IMR-90 (cell line): ENCODE measurements around the gene HOXD3. TPM values are rescaled to one million over a fixed set of nuclear protein-coding genes. Genes with fewer than 3 reads are reported as not detected.

Experiments
- ATAC-seq: fragments of 200-7000 bp; cut with Tn5 transposase; 2 replicates; pipeline ENCODE4 v1.9.1; 2020; ENCODE audit warnings: low read depth, mild to moderate bottlenecking, moderate library complexity
- BruUV-seq: library from RNA; stranded (reverse); fragments of 400-500 nt; replicated peaks from 2 replicates; lab custom pipeline; 2021; lab: Mats Ljungman, UMichigan
- CTCF ChIA-PET: fragments of 300-600 bp; formaldehyde crosslinking; extraction: SDS; loops from one replicate; lab custom pipeline; 2021; ENCODE audit warnings: antibody characterized with exemption; lab: Yijun Ruan, JAX
- POLR2A ChIA-PET: fragments of 300-600 bp; sonication (Branson Sonifier 250); formaldehyde crosslinking; loops from one replicate; lab custom pipeline; 2022; ENCODE audit warnings: antibody characterized with exemption; ENCODE audit not compliant: unreplicated experiment; lab: Charles Lee
- DNase-seq: peaks from one replicate; pipeline ENCODE4 v3.0.0; 2013
- H2AFZ ChIP-seq: replicated peaks from 2 replicates; pipeline ENCODE3; 2013; ENCODE audit warnings: low read length, mild to moderate bottlenecking; ENCODE audit not compliant: poor library complexity
- H2AK5ac ChIP-seq: 2 replicates; pipeline ENCODE4 v1.6.1; 2013; ENCODE audit warnings: low read depth, low read length, inconsistent platforms
- H2AK9ac ChIP-seq: replicated peaks from 2 replicates; pipeline ENCODE3; 2013; ENCODE audit warnings: mild to moderate bottlenecking, low read depth, low read length, moderate library complexity; ENCODE audit not compliant: poor library complexity
- H2BK120ac ChIP-seq: 2 replicates; pipeline ENCODE4 v1.6.1; 2013; ENCODE audit warnings: low read depth, low read length, inconsistent platforms
- H2BK15ac ChIP-seq: 3 replicates; pipeline ENCODE4 v1.6.1; 2013; ENCODE audit warnings: low read depth, low read length, inconsistent platforms
- H2BK20ac ChIP-seq: 2 replicates; pipeline ENCODE4 v1.6.1; 2013; ENCODE audit warnings: low read depth, mild to moderate bottlenecking, inconsistent platforms, low read length, moderate library complexity
- H2BK5ac ChIP-seq: 2 replicates; pipeline ENCODE4 v1.6.1; 2013; ENCODE audit warnings: mild to moderate bottlenecking, low read depth, low read length, inconsistent platforms; ENCODE audit not compliant: poor library complexity, severe bottlenecking
- H3K14ac ChIP-seq: replicated peaks from 2 replicates; pipeline ENCODE4 v1.6.1; 2013; ENCODE audit warnings: low read depth, low read length, inconsistent platforms
- H3K18ac ChIP-seq: 2 replicates; pipeline ENCODE4 v1.6.1; 2013; ENCODE audit warnings: low read depth, low read length, control low read depth
- H3K23ac ChIP-seq: 2 replicates; pipeline ENCODE4 v1.6.1; 2013; ENCODE audit warnings: low read depth, low read length, inconsistent platforms
- H3K27ac ChIP-seq: 2 replicates; pipeline ENCODE4 v1.5.1; 2013; ENCODE audit warnings: mild to moderate bottlenecking, control low read depth, low read length; ENCODE audit not compliant: insufficient read depth
- H3K27me3 ChIP-seq: 2 replicates; pipeline ENCODE4 v1.6.1; 2013; ENCODE audit warnings: low read length; ENCODE audit not compliant: control insufficient read depth, insufficient read depth
- H3K36me3 ChIP-seq: 2 replicates; pipeline ENCODE4 v1.6.1; 2013; ENCODE audit warnings: low read length, mixed read lengths; ENCODE audit not compliant: control insufficient read depth, insufficient read depth
- H3K4ac ChIP-seq: 2 replicates; pipeline ENCODE4 v1.6.1; 2013; ENCODE audit warnings: low read depth, low read length, inconsistent platforms
- H3K4me1 ChIP-seq: 2 replicates; pipeline ENCODE4 v1.6.1; 2013; ENCODE audit warnings: low read length, mixed read lengths; ENCODE audit not compliant: control insufficient read depth, insufficient read depth
- H3K4me2 ChIP-seq: 2 replicates; pipeline ENCODE4 v1.6.1; 2013; ENCODE audit warnings: low read depth, mild to moderate bottlenecking, control low read depth, low read length, moderate library complexity
- H3K4me3 ChIP-seq: 2 replicates; pipeline ENCODE4 v1.5.1; 2013; ENCODE audit warnings: low read depth, mild to moderate bottlenecking, control low read depth, low read length, moderate library complexity; ENCODE audit not compliant: insufficient read depth
- H3K56ac ChIP-seq: 2 replicates; pipeline ENCODE4 v1.6.1; 2013; ENCODE audit warnings: low read length, inconsistent platforms; ENCODE audit not compliant: insufficient read depth; ENCODE audit errors: extremely low read depth
- H3K79me1 ChIP-seq, 2 experiments: 2 replicates each; pipeline ENCODE4 v1.6.1; 2013; ENCODE audit warnings: low read length in 2 of 2, inconsistent platforms in 1 of 2, low read depth in 1 of 2
- H3K9ac ChIP-seq: 2 replicates; pipeline ENCODE4 v1.6.1; 2013; ENCODE audit warnings: low read depth, low read length, control low read depth
- H3K9me1 ChIP-seq: 2 replicates; pipeline ENCODE4 v1.6.1; 2013; ENCODE audit warnings: low read length, inconsistent platforms; ENCODE audit not compliant: insufficient read depth
- H3K9me3 ChIP-seq: 2 replicates; pipeline ENCODE4 v1.6.1; 2013; ENCODE audit warnings: low read length; ENCODE audit not compliant: control insufficient read depth, insufficient read depth
- H4K20me1 ChIP-seq: 2 replicates; pipeline ENCODE4 v1.6.1; 2013; ENCODE audit warnings: low read length, inconsistent platforms; ENCODE audit not compliant: insufficient read depth
- H4K5ac ChIP-seq: 2 replicates; pipeline ENCODE4 v1.6.1; 2013; ENCODE audit warnings: mild to moderate bottlenecking, low read depth, low read length, control low read depth
- H4K8ac ChIP-seq, 2 experiments: 2 replicates each; pipeline ENCODE4 v1.6.1; 2013; ENCODE audit warnings: low read depth in 2 of 2, low read length in 2 of 2, control low read depth in 1 of 2, inconsistent platforms in 1 of 2
- H4K91ac ChIP-seq: 2 replicates; pipeline ENCODE4 v1.6.1; 2013; ENCODE audit warnings: low read depth, low read length, inconsistent platforms; ENCODE audit not compliant: insufficient read depth
- BHLHE40 ChIP-seq: fragments of 150-350 bp; IDR thresholded peaks from 2 replicates; pipeline ENCODE4 v1.6.1; 2016; ENCODE audit warnings: mild to moderate bottlenecking, low read depth, low read length
- CHD1 ChIP-seq: IDR thresholded peaks from 2 replicates; pipeline ENCODE4 v1.6.1; 2012; ENCODE audit warnings: low read depth, low read length, improper control_type of control experiment
- CTCF ChIP-seq: conservative IDR thresholded peaks from 2 replicates; pipeline ENCODE4 v1.5.1; 2012; ENCODE audit warnings: mild to moderate bottlenecking, low read depth, low read length, improper control_type of control experiment
- FOS ChIP-seq: fragments of 150-350 bp; IDR thresholded peaks from 2 replicates; pipeline ENCODE4 v1.6.1; 2016; ENCODE audit warnings: low read depth, low read length
- MAZ ChIP-seq: IDR thresholded peaks from 2 replicates; pipeline ENCODE4 v1.6.1; 2012; ENCODE audit warnings: low read depth, mild to moderate bottlenecking, low read length, improper control_type of control experiment, moderate library complexity, borderline replicate concordance
- MXI1 ChIP-seq: IDR thresholded peaks from 2 replicates; pipeline ENCODE4 v1.6.1; 2012; ENCODE audit warnings: low read depth, mild to moderate bottlenecking, low read length, moderate library complexity, borderline replicate concordance
- NFE2L2 ChIP-seq: fragments of 150-350 bp; IDR thresholded peaks from 2 replicates; pipeline ENCODE4 v1.6.1; 2016; ENCODE audit warnings: low read depth, mild to moderate bottlenecking, low read length
- RAD21 ChIP-seq: IDR thresholded peaks from 2 replicates; pipeline ENCODE4 v1.6.1; 2012; ENCODE audit warnings: low read length, improper control_type of control experiment
- RCOR1 ChIP-seq: IDR thresholded peaks from 2 replicates; pipeline ENCODE4 v1.6.1; 2012; ENCODE audit warnings: mild to moderate bottlenecking, low read length, improper control_type of control experiment; ENCODE audit not compliant: insufficient replicate concordance
- RFX5 ChIP-seq: IDR thresholded peaks from 2 replicates; pipeline ENCODE4 v1.8.0; 2012; ENCODE audit warnings: low read depth, mild to moderate bottlenecking, low read length, moderate library complexity
- SMC3 ChIP-seq: fragments of 150-350 bp; IDR thresholded peaks from 2 replicates; pipeline ENCODE4 v1.6.1; 2016; ENCODE audit warnings: low read depth, mild to moderate bottlenecking, antibody characterized with exemption, low read length, moderate library complexity
- WGBS, 2 experiments: methylation state at CpG; one replicate each; pipeline versions ENCODE4 v1.1.5 to v1.1.7; 2013; ENCODE audit warnings: missing lambda C conversion rate in 2 of 2; ENCODE audit not compliant: insufficient read length in 1 of 2; ENCODE audit errors: extremely low coverage in 2 of 2; 5-methylcytosine and 5-hydroxymethylcytosine counted together
- dilution Hi-C: fragments of 300-500 bp; cut with HindIII; formaldehyde crosslinking; loops from one replicate; pipeline ENCODE4 v1.14.3; 2018; ENCODE audit warnings: low sequenced_read_pairs; ENCODE audit not compliant: unreplicated experiment
- in situ Hi-C: fragments of 300-500 bp; cut with MboI; formaldehyde crosslinking; loops from 3 replicates; pipeline ENCODE4 v1.14.3; 2019; ENCODE audit warnings: low sequenced_read_pairs, inconsistent platforms, mixed read lengths
- intact Hi-C: fragments of 100-400 bp; cut with micrococcal nuclease; formaldehyde crosslinking; loops from 2 replicates; pipeline ENCODE4 v1.10.0; 2022
- polyA plus RNA-seq, 3 experiments: library from polyadenylated mRNA; depleted of rRNA; stranded (reverse); fragments of >200 nt; gene quantifications; 2 replicates each; pipeline ENCODE4 v1.2.3, GENCODE V29; 2012; ENCODE audit warnings: low replicate concordance in 1 of 3
- total RNA-seq: library from RNA; depleted of rRNA; stranded (reverse); fragments of >200 nt; gene quantifications from 2 replicates; pipeline ENCODE4 v1.2.3, GENCODE V29; 2012

Gene HOXD3
- total and polyA plus RNA-seq, 2 of the 4 experiments (the other 2 are of a cell fraction), result not detected

DNA sequence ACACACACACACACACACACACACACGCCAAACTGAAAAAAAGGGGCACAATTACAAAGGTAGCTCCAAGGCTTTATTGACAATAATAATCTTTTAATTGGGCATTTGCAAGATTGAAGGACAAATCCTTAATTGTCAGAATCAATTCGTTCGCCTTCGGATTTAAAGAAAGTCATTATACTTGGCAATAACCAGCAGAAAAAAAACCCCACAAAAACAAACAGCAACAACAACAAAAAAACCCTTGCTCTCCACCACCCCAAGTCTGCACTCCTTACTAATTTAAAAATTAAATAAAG is 29.4 kb upstream of the HOXD3 start:
- Histone ChIP-seq H3K79me1 (no peaks in the 10 kb centered on the region), H2BK20ac (no peak overlapping the region), H2AK9ac (no peak overlapping the region), H3K4ac (no peak overlapping the region), H3K27me3 (peaks cover 87% of the 10 kb centered on the region), H2BK5ac (no peak overlapping the region), H3K14ac (no peak overlapping the region), H4K91ac (no peak overlapping the region), H3K9me3 (no peaks in the 10 kb centered on the region; the same call in 1 of the 2 replicates), H3K9me1 (no peaks in the 10 kb centered on the region), H2BK120ac (no peak overlapping the region), H3K18ac (no peak overlapping the region), H3K23ac (no peak overlapping the region), H2AFZ (no peak overlapping the region), H3K56ac (no peak overlapping the region), H3K27ac (no peak overlapping the region), H2AK5ac (no peak overlapping the region), H2BK15ac (no peak overlapping the region), H3K36me3 (no peaks in the 10 kb centered on the region), H3K4me2 (no peak overlapping the region), H3K4me1 (no peaks in the 10 kb centered on the region), H3K4me3 (no peak overlapping the region), H4K5ac (no peak overlapping the region), H4K8ac (no peak overlapping the region), H4K20me1 (no peaks in the 10 kb centered on the region; the same call in 1 of the 2 replicates), H3K9ac (no peak overlapping the region)
- ChIA-PET CTCF (interaction anchor here (0.6 to 3.7 kb wide), 15 partner anchors 13 to 1034 kb away, joined by 3 to 22 read pairs (median 4); no protein-coding TSS in a partner anchor), POLR2A (no interaction called here)
- WGBS, 2 experiments, result no CpG with 5 or more reads among the region's 4 CpGs
- ATAC-seq, result no peak
- dilution Hi-C loops, result no loop called here
- DNase-seq, result no peak
- in situ Hi-C loops, result loop anchor here (5.0 to 10.0 kb wide), 4 partner anchors 327 to 1027 kb away; no protein-coding TSS in a partner anchor
- no TSS peak for BruUV-seq
- intact Hi-C loops, result loop anchor here (1.0 to 2.0 kb wide), 6 partner anchors 427 to 1631 kb away; no protein-coding TSS in a partner anchor
- TF ChIP-seq FOS (no peak), NFE2L2 (no peak), CHD1 (no peak), SMC3 (no peak), CTCF (no peak), MXI1 (no peak), RCOR1 (no peak), RFX5 (no peak), BHLHE40 (no peak), RAD21 (no peak), MAZ (no peak)
